GM18858 (cell line): ENCODE data around the gene PLCB4.

Experiments used
- ATAC-seq: cut with Tn5 transposase; IDR thresholded peaks from one replicate; pipeline ENCODE4 v1.9.1; 2021; ENCODE audit not compliant: unreplicated experiment

PLCB4 gene

GRCh38 chr20:9301129-9302090 is 232.5 kb downstream of the PLCB4 start:
- ATAC-seq: no peak

DNA sequence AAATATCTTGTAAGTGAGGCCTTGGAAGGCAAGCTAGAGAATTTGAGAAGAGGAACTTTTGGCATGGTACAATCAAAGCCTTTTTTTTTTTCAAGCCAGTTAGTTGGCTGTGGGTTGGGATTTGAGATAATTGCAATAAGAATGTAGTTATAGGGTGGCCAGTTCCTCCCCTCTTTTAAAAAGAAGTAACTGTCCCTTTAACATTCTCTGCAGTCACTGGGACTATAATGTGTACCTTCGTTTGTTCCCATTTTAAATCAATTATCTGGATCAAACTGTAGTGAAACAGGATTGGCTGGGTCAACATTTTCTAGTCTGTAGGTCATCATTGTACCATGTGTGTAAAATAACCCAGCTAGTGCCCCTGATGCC is 233.2 kb downstream of the PLCB4 start:
- no peak for ATAC-seq

DNA sequence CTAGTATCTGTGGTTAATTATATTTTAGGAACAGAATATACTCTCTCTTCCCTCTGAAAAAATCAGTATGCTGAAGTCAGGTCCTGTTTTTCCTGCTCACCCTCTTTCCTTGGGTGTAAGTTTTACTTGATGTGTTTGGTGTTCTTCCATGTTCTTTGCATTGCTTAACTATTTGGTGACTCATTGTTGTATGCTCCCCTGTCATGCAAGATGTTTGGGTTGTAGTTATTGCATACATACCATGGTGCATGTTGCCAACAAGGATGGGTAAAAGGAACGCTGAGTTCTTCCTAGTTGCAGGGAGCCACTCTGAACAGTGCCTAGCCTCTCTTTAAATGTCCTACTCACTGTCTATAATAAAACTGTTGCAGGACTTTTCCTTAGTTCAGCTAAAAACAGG is 237.6 kb downstream of the PLCB4 start:
- ATAC-seq: no peak

- ATAC-seq: no peak
These were observed 239.2 kb downstream of the PLCB4 start for GRCh38 chr20:9308056-9308455.

DNA sequence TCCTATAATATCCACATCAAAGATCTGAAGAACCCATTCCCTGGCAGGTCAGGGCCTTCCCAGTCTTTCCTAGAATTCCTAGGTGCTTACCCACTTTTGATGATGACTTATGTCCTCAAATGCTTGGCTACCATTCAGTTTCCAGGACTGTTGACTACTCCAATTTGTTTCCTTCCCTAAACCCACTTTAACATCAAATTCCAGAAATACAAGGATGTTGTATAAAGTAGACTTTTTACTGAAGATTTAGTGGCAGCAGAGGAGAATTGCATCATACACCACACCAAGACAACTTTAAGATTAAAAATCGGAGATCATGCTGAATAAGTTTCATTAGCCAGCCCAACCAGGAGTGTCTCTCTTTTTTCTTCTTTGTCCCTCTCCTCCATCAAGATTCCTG is 242.2 kb downstream of the PLCB4 start:
- ATAC-seq: no peak

DNA sequence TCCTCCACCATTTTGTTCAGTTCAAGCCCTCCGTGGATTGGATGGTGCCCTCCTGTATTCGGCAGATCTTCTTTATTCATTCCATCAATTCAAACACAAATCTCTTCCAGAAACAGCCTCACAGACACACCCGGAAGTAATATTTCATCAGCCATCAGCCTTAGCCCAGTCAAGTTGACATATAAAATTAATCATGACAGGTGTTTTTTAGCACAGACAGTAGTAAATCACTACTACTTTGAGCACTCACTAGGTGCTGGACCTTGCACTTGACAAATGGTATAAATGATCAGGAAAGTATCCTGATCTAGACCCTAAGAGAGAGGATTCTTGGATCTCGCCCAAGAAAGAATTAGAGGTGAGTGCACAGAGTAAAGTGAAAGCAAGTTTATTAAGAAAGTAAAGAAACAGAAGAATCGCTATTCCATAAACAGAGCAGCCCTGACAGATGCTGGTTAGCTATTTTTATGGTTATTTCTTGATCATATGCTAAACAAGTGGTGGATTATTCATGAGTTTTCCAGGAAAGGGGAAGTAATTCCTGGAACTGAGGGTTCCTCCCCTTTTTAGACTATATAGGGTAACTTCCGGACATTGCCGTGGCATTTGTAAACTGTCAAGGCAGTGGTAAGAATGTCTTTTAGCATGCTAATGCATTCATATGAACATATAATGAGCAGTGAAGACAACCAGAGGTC is 250.9 kb downstream of the PLCB4 start:
- ATAC-seq: no peak

- ATAC-seq: no peak
These were observed 252.1 kb downstream of the PLCB4 start for GRCh38 chr20:9321007-9321406.

GRCh38 chr20:9322661-9323060 is 253.8 kb downstream of the PLCB4 start:
- ATAC-seq: no peak

GRCh38 chr20:9323622-9324021 is 254.7 kb downstream of the PLCB4 start:
- ATAC-seq: no peak

GRCh38 chr20:9329355-9330101 is 260.6 kb downstream of the PLCB4 start:
- no peak for ATAC-seq

- no peak for ATAC-seq
These were observed 261.3 kb downstream of the PLCB4 start for GRCh38 chr20:9330151-9330550.

- no peak for ATAC-seq
These were observed 263.0 kb downstream of the PLCB4 start for GRCh38 chr20:9331707-9332435.

- ATAC-seq: no peak
These were observed 264.0 kb downstream of the PLCB4 start for GRCh38 chr20:9332791-9333479.

GRCh38 chr20:9334866-9335265 is 266.0 kb downstream of the PLCB4 start:
- no peak for ATAC-seq

DNA sequence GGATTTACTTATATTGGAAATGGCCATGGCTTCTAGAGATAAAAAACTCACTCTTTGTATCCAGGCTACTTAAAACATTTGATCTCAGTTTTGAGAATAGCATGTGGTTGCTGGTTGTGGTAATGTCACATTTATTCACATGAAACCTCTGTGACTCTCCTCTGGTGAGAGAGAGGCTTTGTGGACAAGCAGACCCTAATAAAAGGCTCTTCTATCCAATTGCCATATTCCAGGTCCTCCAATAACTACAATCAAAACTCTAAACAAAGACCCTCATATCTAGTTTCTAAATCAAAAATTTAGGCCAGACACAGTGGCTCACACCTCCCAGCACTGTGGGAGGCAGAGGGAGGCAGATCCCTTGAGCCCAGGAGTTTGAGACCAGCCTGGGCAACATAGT is 269.2 kb downstream of the PLCB4 start:
- ATAC-seq: no peak

DNA sequence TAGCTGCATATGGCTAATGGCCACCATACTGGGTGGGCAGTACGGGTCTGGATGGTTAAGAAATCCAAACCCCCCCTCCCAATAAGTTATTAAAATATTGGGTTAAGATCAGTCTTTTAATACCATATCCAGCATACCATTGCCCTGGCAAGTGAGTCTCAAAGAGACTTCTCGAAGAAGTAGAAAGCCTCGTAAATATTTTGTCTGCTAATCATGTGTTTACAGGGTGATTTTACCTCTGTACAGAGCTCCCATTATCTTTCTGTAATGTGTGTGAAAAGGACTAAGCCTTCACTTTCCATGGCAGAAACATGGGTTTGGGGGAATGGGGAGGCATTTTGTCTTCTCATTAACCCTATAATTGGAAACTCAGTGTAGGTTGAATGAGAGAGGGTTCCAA is 270.8 kb downstream of the PLCB4 start:
- ATAC-seq: no peak

GRCh38 chr20:9342651-9343050 is 273.8 kb downstream of the PLCB4 start:
- ATAC-seq: no peak

DNA sequence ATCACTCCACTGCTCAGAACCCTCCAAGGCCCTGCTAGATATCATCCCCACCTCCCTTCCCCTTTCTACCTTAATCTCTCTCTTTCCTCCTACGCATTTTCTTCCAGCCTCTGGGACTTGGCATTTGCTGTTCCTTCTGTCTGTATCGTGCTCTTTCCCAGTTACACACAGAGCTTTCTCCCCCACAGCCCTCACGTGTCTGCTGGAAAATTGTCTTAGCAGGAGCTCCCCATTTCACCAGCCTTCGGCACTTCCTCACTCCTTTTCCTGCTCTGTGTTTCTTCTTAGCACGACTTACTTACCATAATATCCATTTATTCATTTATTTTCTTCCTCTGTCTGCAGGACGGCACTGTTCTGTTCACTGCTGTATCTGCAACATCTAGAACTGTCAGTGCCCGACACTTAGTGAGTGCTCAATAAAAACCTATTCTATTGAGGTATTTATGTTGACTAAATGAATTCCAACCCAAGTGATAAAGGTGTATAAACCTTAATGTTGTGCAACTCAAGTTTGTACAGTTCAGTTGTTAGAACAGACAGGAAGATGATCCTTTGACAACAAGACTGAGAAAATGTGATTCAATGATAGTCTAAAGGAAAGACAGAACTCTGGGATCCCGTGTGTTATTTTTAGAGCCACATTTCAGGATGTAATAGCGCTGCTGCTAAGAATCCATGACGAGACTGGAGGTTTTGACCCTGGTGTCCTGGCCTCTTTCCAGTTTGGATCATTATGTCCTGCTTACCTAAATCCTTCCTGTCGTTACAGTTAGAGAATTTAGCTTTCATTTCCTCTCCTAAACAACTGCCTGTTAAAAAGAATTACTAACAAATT is 275.4 kb downstream of the PLCB4 start:
- ATAC-seq: no peak

DNA sequence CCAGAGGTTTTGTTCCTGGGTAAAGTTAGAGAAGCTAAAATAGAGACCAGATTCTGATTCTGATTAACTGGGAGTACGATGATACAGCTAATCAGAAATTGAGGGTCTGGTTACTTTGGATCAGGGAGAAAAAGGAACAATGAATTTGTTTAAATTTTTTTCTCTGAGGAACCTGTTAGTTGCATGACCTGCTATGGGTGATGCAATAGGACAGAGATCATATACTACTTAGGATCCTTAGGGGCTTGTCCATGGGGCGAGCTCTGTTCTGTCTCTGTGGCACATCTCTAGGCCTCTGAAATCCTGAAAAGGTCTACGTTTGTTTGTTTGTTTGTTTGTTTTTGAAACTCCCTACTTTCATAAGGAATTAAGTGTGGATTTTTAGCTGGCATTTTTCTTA is 279.4 kb downstream of the PLCB4 start:
- ATAC-seq: no peak
